ENCODE measurements around the gene TP53RK. TPM values are rescaled to one million over a fixed set of nuclear protein-coding genes. Genes with fewer than 3 reads are reported as not detected.

Gene TP53RK
- total and polyA plus RNA-seq, 2 donors from 2014 or later: 9.3 to 11.0 TPM

DNA sequence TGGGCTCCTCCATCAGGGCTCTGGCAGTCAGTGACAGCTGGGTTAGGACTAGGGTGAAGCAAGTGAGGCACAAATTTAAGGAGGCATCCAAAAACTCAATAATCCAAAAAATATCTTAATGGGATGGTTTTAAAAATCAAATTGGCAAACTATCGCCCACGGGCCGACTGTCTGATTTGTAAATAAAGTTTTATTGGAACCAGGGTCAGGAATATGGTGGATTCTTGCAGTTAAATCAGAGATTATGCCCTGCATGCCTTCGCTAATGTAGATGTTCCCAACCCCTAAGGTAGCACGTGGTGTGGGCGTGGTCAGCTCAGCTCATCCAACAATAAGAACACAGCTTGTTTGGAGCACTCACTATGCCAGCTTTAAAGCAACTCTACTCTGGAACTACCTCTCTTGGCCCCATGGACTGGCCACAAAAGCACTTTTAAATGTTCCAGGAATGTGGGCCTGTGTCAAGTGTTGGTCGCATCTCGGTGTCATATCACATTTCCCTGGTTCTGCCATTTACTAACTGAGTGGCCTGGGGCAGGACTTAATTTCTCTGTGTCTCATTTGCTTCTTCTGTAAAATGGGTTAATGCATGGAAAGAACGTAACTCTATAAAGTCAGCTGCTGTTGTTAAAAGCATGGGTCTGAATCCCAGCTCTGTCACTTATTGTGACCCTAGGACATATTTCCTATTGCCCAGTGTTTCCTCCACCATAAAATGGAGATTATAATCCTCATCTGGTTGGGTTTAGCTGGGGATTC is 7.0 kb downstream of the TP53RK start:
- intact Hi-C loops (cut with DNase I): no loop called here
- TF ChIP-seq, protein P1, sequence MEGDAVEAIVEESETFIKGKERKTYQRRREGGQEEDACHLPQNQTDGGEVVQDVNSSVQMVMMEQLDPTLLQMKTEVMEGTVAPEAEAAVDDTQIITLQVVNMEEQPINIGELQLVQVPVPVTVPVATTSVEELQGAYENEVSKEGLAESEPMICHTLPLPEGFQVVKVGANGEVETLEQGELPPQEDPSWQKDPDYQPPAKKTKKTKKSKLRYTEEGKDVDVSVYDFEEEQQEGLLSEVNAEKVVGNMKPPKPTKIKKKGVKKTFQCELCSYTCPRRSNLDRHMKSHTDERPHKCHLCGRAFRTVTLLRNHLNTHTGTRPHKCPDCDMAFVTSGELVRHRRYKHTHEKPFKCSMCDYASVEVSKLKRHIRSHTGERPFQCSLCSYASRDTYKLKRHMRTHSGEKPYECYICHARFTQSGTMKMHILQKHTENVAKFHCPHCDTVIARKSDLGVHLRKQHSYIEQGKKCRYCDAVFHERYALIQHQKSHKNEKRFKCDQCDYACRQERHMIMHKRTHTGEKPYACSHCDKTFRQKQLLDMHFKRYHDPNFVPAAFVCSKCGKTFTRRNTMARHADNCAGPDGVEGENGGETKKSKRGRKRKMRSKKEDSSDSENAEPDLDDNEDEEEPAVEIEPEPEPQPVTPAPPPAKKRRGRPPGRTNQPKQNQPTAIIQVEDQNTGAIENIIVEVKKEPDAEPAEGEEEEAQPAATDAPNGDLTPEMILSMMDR (IDR thresholded peaks at IDR 0.05; ENCODE audit: borderline replicate concordance, extremely low read depth, insufficient read depth): no peak
- H3K9me3 ChIP-seq (ENCODE audit: control insufficient read depth in 2 of 3, insufficient read depth in 1 of 3, low read length in 3 of 3): no peaks in the 10 kb centered on the region
- DNase-seq (no peak), FAIRE-seq (no peak)
- H3K36me3 ChIP-seq (ENCODE audit: control insufficient read depth in 2 of 3, insufficient read depth in 3 of 3, low read length in 3 of 3): peaks cover 0 to 14% (median 0%) of the 10 kb centered on the region in 3 donors
- H3K4me1 ChIP-seq (ENCODE audit: control insufficient read depth in 2 of 3, insufficient read depth in 2 of 3, low read depth in 1 of 3, low read length in 3 of 3): peaks cover 2 to 7% (median 5%) of the 10 kb centered on the region in 3 donors
- H3K27ac ChIP-seq (ENCODE audit: low read depth in 2 of 2, low read length in 2 of 2): no peak overlapping the region
- H3K27me3 ChIP-seq (ENCODE audit: control insufficient read depth, insufficient read depth, low read length): no peaks in the 10 kb centered on the region
- H3K4me3 ChIP-seq (ENCODE audit: low read length in 3 of 3): no peak overlapping the region
- H3K9ac ChIP-seq (ENCODE audit: low read length in 3 of 3): no peak overlapping the region

DNA sequence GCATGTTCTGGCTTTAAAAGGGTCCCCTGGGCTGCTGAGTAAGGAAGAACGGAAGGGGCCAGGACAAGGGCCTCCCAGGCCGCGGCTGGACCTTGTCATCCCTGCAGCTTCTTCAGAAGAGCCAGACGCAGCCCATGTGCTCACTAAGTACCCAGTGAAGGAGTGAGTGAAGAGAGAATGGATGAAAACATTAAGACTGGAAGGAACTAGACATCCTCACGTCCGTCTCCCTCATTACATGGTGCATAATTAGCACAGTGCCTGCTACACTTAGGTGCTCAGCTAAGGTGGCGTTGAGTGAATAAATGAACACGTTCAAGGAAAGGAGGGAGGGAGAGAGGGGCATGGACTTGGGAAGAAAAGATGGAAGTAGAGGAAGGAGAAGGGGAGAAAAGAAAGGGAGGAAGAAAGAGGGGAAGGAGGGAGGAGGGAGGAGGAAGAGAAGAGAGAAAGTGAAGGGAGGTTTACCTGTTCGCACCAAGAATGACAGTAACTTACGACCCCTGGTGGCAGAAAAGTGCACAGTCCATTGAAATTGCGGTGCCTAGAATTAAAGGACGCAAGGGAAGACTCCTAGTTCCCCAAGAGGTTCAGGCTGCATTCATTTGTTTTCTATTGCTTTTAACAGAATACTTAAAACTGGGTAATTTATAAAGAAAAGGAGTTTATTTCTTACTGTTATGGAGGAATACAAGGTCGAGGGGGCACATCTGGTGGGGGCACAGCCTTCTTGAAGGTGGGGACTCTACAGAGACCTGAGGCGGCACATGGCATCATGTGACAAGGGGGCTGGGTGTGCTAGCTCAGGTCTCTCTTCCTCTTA is 8.0 kb downstream of the TP53RK start:
- TF ChIP-seq, protein P1 (IDR thresholded peaks at IDR 0.05; ENCODE audit: borderline replicate concordance, extremely low read depth, insufficient read depth): peak; percentile 74
- FAIRE-seq (no peak), DNase-seq (peak in 4 of 5 donors; percentile 71 to 82 (median 78))
- H3K27me3 ChIP-seq (ENCODE audit: control insufficient read depth, insufficient read depth, low read length): no peaks in the 10 kb centered on the region
- H3K9ac ChIP-seq (ENCODE audit: low read length in 3 of 3): no peak overlapping the region
- no peaks in the 10 kb centered on the region for H3K9me3 ChIP-seq (ENCODE audit: control insufficient read depth in 2 of 3, insufficient read depth in 1 of 3, low read length in 3 of 3)
- peaks cover 0 to 6% (median 0%) of the 10 kb centered on the region in 3 donors for H3K36me3 ChIP-seq (ENCODE audit: control insufficient read depth in 2 of 3, insufficient read depth in 3 of 3, low read length in 3 of 3)
- intact Hi-C loops (cut with DNase I): no loop called here
- peaks cover 2 to 6% (median 5%) of the 10 kb centered on the region in 3 donors for H3K4me1 ChIP-seq (ENCODE audit: control insufficient read depth in 2 of 3, insufficient read depth in 2 of 3, low read depth in 1 of 3, low read length in 3 of 3)
- no peak overlapping the region for H3K27ac ChIP-seq (ENCODE audit: low read depth in 2 of 2, low read length in 2 of 2)
- no peak overlapping the region for H3K4me3 ChIP-seq (ENCODE audit: low read length in 3 of 3)

- intact Hi-C loops (cut with DNase I): no loop called here
- TF ChIP-seq, protein P1 (IDR thresholded peaks at IDR 0.05; ENCODE audit: borderline replicate concordance, extremely low read depth, insufficient read depth): no peak
- no peak for DNase-seq
Measured at GRCh38 chr20:46680684-46681031, 8.6 kb downstream of the TP53RK start.

More at GRCh38 chr20:46680684-46681031, 8.6 kb downstream of the TP53RK start:
- H3K9ac ChIP-seq (ENCODE audit: low read length in 3 of 3): no peak overlapping the region
- no peak overlapping the region for H3K27ac ChIP-seq (ENCODE audit: low read depth in 2 of 2, low read length in 2 of 2)
- H3K36me3 ChIP-seq (ENCODE audit: control insufficient read depth in 2 of 3, insufficient read depth in 3 of 3, low read length in 3 of 3): peaks cover 0 to under 1% (median 0%) of the 10 kb centered on the region in 3 donors
- no peaks in the 10 kb centered on the region for H3K9me3 ChIP-seq (ENCODE audit: control insufficient read depth in 2 of 3, insufficient read depth in 1 of 3, low read length in 3 of 3)
- no peak for FAIRE-seq
- H3K4me3 ChIP-seq (ENCODE audit: low read length in 3 of 3): no peak overlapping the region
- peaks cover 2 to 6% (median 5%) of the 10 kb centered on the region in 3 donors for H3K4me1 ChIP-seq (ENCODE audit: control insufficient read depth in 2 of 3, insufficient read depth in 2 of 3, low read depth in 1 of 3, low read length in 3 of 3)
- no peaks in the 10 kb centered on the region for H3K27me3 ChIP-seq (ENCODE audit: control insufficient read depth, insufficient read depth, low read length)
